DOHH2 (cell line): ENCODE measurements around the gene SLC30A2.

Source experiments
- H3F3A ChIP-seq: fragments of 200-600 bp; sonication (generic), shearing (Covaris generic); 2 replicates; pipeline ENCODE4 v1.6.0; 2016; ENCODE audit warnings: antibody characterized with exemption, mild to moderate bottlenecking; ENCODE audit not compliant: control insufficient read depth, insufficient read depth
- H3K27ac ChIP-seq: fragments of 200-600 bp; sonication (generic); 2 replicates; pipeline ENCODE4 v1.5.1; 2014; ENCODE audit warnings: low read depth, mild to moderate bottlenecking, low read length, moderate library complexity
- H3K27me3 ChIP-seq: fragments of 200-600 bp; sonication (generic); 2 replicates; pipeline ENCODE4 v1.6.1; 2014; ENCODE audit warnings: mild to moderate bottlenecking, low read length, mixed read lengths; ENCODE audit not compliant: control insufficient read depth
- H3K36me3 ChIP-seq: fragments of 200-600 bp; sonication (generic); 2 replicates; pipeline ENCODE4 v1.6.1; 2014; ENCODE audit warnings: mild to moderate bottlenecking, low read length, moderate library complexity, mixed read lengths; ENCODE audit not compliant: control insufficient read depth
- H3K4me1 ChIP-seq: fragments of 200-600 bp; sonication (generic); 2 replicates; pipeline ENCODE4 v1.6.1; 2014; ENCODE audit warnings: mild to moderate bottlenecking, low read length, mixed read lengths; ENCODE audit not compliant: control insufficient read depth
- H3K4me2 ChIP-seq: fragments of 200-600 bp; sonication (generic); 2 replicates; pipeline ENCODE4 v1.6.0; 2014; ENCODE audit warnings: mild to moderate bottlenecking, low read length, moderate library complexity
- H3K4me3 ChIP-seq: fragments of 200-600 bp; sonication (generic); 2 replicates; pipeline ENCODE4 v1.5.1; 2014; ENCODE audit warnings: mild to moderate bottlenecking, low read length, mixed read lengths
- H3K79me2 ChIP-seq: fragments of 200-600 bp; sonication (generic); 2 replicates; pipeline ENCODE4 v1.6.1; 2014; ENCODE audit warnings: mild to moderate bottlenecking, low read length, mixed read lengths; ENCODE audit not compliant: control insufficient read depth
- H3K9me2 ChIP-seq: fragments of 200-600 bp; sonication (generic); replicated peaks from 2 replicates; pipeline ENCODE4 v1.6.1; 2014; ENCODE audit warnings: mild to moderate bottlenecking, low read length, mixed read lengths; ENCODE audit not compliant: control insufficient read depth
- H3K9me3 ChIP-seq: fragments of 200-600 bp; sonication (generic); 2 replicates; pipeline ENCODE4 v1.6.1; 2014; ENCODE audit warnings: antibody characterized with exemption, low read length, mixed read lengths; ENCODE audit not compliant: control insufficient read depth, insufficient read depth
- H4K20me1 ChIP-seq: fragments of 200-600 bp; sonication (generic); 2 replicates; pipeline ENCODE4 v1.6.0; 2014; ENCODE audit warnings: low read depth, mild to moderate bottlenecking, antibody characterized with exemption, low read length, moderate library complexity; ENCODE audit not compliant: control insufficient read depth, insufficient read depth
- EZH2phosphoT487 ChIP-seq: fragments of 200-600 bp; sonication (generic); IDR thresholded peaks from 2 replicates; pipeline ENCODE4 v1.6.1; 2017; ENCODE audit warnings: borderline replicate concordance, mild to moderate bottlenecking, antibody characterized with exemption, low read length, moderate library complexity, mixed read lengths
- TF ChIP-seq, protein P1 (sequence below): fragments of 200-600 bp; sonication (generic); IDR thresholded peaks from one replicate; pipeline ENCODE4 v1.5.1; 2014; ENCODE audit warnings: antibody characterized with exemption, mild to moderate bottlenecking, low read depth, low read length; ENCODE audit not compliant: poor library complexity, severe bottlenecking

SLC30A2 gene

DNA sequence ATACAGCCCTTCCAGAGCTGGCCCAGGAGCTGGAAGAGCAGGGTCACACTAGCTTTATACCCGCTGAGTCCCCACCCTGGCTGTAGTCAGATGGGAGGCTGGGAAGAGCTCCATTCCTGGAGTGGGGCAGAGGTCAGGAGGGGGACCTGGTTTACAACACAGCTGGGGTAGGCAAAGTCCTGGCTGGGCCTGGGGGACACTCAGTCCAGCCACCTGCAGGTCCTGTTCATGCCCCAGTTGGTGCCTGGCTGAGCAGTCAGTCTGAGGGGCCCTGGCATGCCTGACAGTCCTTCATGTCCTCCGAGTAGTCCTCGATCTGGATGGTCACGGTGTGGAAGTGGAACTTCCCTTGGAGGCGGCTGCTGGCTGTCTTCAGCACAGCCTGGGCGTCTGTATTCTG lies 7.0 kb downstream of the SLC30A2 start:
- no peaks in the 10 kb centered on the region for H3K9me2 ChIP-seq
- no peaks in the 10 kb centered on the region for H3F3A ChIP-seq
- no peak overlapping the region for H3K4me3 ChIP-seq
- no peaks in the 10 kb centered on the region for H3K9me3 ChIP-seq
- peaks cover 11% of the 10 kb centered on the region for H3K27me3 ChIP-seq
- no peaks in the 10 kb centered on the region for H3K79me2 ChIP-seq
- no peak overlapping the region for H3K27ac ChIP-seq
- H4K20me1 ChIP-seq = no peaks in the 10 kb centered on the region
- H3K4me2 ChIP-seq = no peak overlapping the region
- no peak for TF ChIP-seq EZH2phosphoT487
- TF ChIP-seq, protein P1, sequence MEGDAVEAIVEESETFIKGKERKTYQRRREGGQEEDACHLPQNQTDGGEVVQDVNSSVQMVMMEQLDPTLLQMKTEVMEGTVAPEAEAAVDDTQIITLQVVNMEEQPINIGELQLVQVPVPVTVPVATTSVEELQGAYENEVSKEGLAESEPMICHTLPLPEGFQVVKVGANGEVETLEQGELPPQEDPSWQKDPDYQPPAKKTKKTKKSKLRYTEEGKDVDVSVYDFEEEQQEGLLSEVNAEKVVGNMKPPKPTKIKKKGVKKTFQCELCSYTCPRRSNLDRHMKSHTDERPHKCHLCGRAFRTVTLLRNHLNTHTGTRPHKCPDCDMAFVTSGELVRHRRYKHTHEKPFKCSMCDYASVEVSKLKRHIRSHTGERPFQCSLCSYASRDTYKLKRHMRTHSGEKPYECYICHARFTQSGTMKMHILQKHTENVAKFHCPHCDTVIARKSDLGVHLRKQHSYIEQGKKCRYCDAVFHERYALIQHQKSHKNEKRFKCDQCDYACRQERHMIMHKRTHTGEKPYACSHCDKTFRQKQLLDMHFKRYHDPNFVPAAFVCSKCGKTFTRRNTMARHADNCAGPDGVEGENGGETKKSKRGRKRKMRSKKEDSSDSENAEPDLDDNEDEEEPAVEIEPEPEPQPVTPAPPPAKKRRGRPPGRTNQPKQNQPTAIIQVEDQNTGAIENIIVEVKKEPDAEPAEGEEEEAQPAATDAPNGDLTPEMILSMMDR = no peak
- H3K36me3 ChIP-seq = no peaks in the 10 kb centered on the region
- H3K4me1 ChIP-seq = peaks cover 10% of the 10 kb centered on the region

DNA sequence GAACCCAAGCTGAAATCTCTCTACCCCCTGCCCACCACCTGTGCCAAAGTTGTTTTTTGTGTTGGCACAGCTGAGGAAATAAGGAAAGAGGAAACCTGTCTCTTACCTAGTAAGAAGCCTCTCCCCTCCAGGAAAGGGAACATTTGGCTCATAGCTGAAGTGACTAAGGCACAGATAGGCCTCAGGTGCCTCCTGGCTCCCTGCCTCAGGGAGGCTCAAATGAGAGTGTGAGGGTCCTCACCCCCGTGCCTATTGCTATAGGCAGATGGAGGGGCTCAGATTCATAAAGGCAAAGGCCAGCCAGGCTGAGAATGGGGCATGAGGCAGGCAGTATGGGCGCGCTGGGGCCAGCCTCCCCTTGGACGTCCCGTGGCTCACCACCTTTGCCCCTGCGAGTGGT lies 7.4 kb downstream of the SLC30A2 start:
- no peak overlapping the region for H3K27ac ChIP-seq
- H3K9me2 ChIP-seq = no peaks in the 10 kb centered on the region
- no peak for TF ChIP-seq EZH2phosphoT487
- H3K79me2 ChIP-seq = no peaks in the 10 kb centered on the region
- no peaks in the 10 kb centered on the region for H3K9me3 ChIP-seq
- no peaks in the 10 kb centered on the region for H4K20me1 ChIP-seq
- H3K4me3 ChIP-seq = no peak overlapping the region
- peaks cover 10% of the 10 kb centered on the region for H3K4me1 ChIP-seq
- H3K4me2 ChIP-seq = no peak overlapping the region
- no peaks in the 10 kb centered on the region for H3F3A ChIP-seq
- no peaks in the 10 kb centered on the region for H3K36me3 ChIP-seq
- peaks cover 11% of the 10 kb centered on the region for H3K27me3 ChIP-seq

DNA sequence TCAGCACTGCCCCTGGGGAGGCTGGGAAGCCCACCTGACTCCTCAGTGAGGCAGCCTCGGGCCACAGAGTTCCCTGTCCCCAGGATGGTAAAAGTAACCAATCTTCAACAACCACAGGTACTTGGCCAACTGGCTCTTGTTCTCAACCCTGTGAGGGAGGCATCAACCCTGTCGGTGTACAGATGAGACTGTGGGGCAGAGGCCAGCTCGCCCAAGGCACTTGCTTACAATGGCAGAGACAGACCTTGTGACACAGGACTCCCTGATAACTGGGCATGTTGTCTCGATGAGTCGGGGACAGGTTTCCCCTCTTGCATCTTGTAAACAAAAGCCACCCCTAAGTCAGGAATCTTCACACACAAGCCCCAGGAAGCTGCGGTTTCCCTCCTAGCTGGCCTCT lies 8.0 kb downstream of the SLC30A2 start:
- no peaks in the 10 kb centered on the region for H4K20me1 ChIP-seq
- no peaks in the 10 kb centered on the region for H3K79me2 ChIP-seq
- no peak overlapping the region for H3K4me3 ChIP-seq
- no peak overlapping the region for H3K27ac ChIP-seq
- H3F3A ChIP-seq = no peaks in the 10 kb centered on the region
- H3K36me3 ChIP-seq = no peaks in the 10 kb centered on the region
- H3K27me3 ChIP-seq = peaks cover 11% of the 10 kb centered on the region
- H3K4me1 ChIP-seq = peaks cover 10% of the 10 kb centered on the region
- H3K4me2 ChIP-seq = no peak overlapping the region
- TF ChIP-seq, protein P1 = no peak
- TF ChIP-seq EZH2phosphoT487 = no peak
- no peaks in the 10 kb centered on the region for H3K9me2 ChIP-seq
- H3K9me3 ChIP-seq = no peaks in the 10 kb centered on the region

DNA sequence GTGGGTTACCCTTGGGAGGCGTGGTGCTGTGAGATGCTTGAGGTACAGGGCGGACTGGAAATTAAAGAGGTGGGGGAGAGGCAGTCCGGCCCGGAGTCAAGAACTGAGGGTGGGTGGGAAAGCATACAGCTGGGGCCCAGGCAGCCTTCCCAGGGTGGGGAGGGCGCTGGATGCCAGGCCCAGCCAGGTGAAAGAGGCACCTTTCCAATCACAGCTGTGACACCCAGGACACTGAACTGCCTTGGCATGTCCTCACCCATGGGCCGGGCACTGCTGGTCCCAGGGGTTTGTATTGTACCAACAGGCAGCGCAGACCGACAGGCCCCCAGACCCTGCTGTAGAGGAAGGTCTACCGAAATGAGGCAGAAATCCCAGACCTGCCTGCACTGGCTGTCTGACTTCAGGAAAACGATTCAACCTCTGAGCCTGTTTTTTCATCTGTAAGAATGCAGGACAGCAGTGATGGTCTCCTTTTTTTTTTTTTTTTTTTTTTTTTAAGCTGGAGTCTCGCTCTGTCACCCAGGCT lies 9.1 kb downstream of the SLC30A2 start:
- no peak overlapping the region for H3K4me2 ChIP-seq
- peaks cover 11% of the 10 kb centered on the region for H3K27me3 ChIP-seq
- no peaks in the 10 kb centered on the region for H3K9me2 ChIP-seq
- H3K27ac ChIP-seq = no peak overlapping the region
- TF ChIP-seq, protein P1 = no peak
- no peak for TF ChIP-seq EZH2phosphoT487
- no peaks in the 10 kb centered on the region for H3F3A ChIP-seq
- no peaks in the 10 kb centered on the region for H3K79me2 ChIP-seq
- H3K36me3 ChIP-seq = no peaks in the 10 kb centered on the region
- H4K20me1 ChIP-seq = no peaks in the 10 kb centered on the region
- no peaks in the 10 kb centered on the region for H3K9me3 ChIP-seq
- H3K4me3 ChIP-seq = no peak overlapping the region
- H3K4me1 ChIP-seq = peaks cover 10% of the 10 kb centered on the region
